H9 (cell line): ENCODE results near the gene REG4. TPM values are rescaled to one million over a fixed set of nuclear protein-coding genes. Genes with fewer than 3 reads are reported as not detected.

ENCODE experiments used
- DNase-seq: peaks from one replicate; pipeline ENCODE4 v3.0.0-alpha.2; 2017
- H2AFZ ChIP-seq: one replicate; pipeline ENCODE4 v1.6.1; 2013; ENCODE audit warnings: mild to moderate bottlenecking, low read length, control low read depth, moderate library complexity
- H2AK5ac ChIP-seq: 2 replicates; pipeline ENCODE4 v1.6.1; 2013; ENCODE audit warnings: low read length, control low read depth, mixed read lengths; ENCODE audit not compliant: insufficient read length
- H2BK120ac ChIP-seq: one replicate; pipeline ENCODE4 v1.6.1; 2013; ENCODE audit warnings: low read depth, mild to moderate bottlenecking, low read length, control low read depth, inconsistent platforms; ENCODE audit not compliant: poor library complexity, severe bottlenecking
- H2BK12ac ChIP-seq: 2 replicates; pipeline ENCODE4 v1.6.1; 2013; ENCODE audit warnings: low read length, control low read depth, mixed read lengths, low read depth; ENCODE audit not compliant: insufficient read length
- H2BK15ac ChIP-seq: 2 replicates; pipeline ENCODE4 v1.6.1; 2013; ENCODE audit warnings: low read depth, low read length, control low read depth
- H2BK20ac ChIP-seq: one replicate; pipeline ENCODE4 v1.6.1; 2013; ENCODE audit warnings: low read depth, mild to moderate bottlenecking, low read length, control low read depth, inconsistent platforms; ENCODE audit not compliant: poor library complexity, severe bottlenecking
- H2BK5ac ChIP-seq: 2 replicates; pipeline ENCODE4 v1.6.1; 2013; ENCODE audit warnings: low read length, control low read depth, mixed read lengths; ENCODE audit not compliant: insufficient read length
- H3K14ac ChIP-seq: 2 replicates; pipeline ENCODE4 v1.6.1; 2013; ENCODE audit warnings: low read length, control low read depth; ENCODE audit not compliant: insufficient read depth
- H3K18ac ChIP-seq: 2 replicates; pipeline ENCODE4 v1.6.1; 2013; ENCODE audit warnings: low read depth, mild to moderate bottlenecking, mixed read lengths, low read length, control low read depth; ENCODE audit not compliant: insufficient read length
- H3K23ac ChIP-seq: 2 replicates; pipeline ENCODE4 v1.6.1; 2013; ENCODE audit warnings: low read length, control low read depth, mixed read lengths, low read depth; ENCODE audit not compliant: insufficient read length
- H3K23me2 ChIP-seq: 2 replicates; pipeline ENCODE4 v1.6.1; 2013; ENCODE audit warnings: low read depth, mild to moderate bottlenecking, mixed read lengths, low read length, control low read depth; ENCODE audit not compliant: insufficient read length, poor library complexity, severe bottlenecking
- H3K27ac ChIP-seq: 2 replicates; pipeline ENCODE4 v1.5.1; 2013; ENCODE audit warnings: low read length, control low read depth, mixed read lengths, low read depth; ENCODE audit not compliant: insufficient read length
- H3K27me3 ChIP-seq: 2 replicates; pipeline ENCODE4 v1.6.1; 2013; ENCODE audit warnings: low read length, control low read depth, inconsistent platforms; ENCODE audit not compliant: insufficient read depth
- H3K4ac ChIP-seq: 2 replicates; pipeline ENCODE4 v1.6.1; 2013; ENCODE audit warnings: low read depth, mild to moderate bottlenecking, control low read depth, inconsistent platforms, low read length, moderate library complexity
- H3K4me1 ChIP-seq: 2 replicates; pipeline ENCODE4 v1.6.1; 2013; ENCODE audit warnings: low read length, control low read depth, inconsistent platforms; ENCODE audit not compliant: insufficient read depth
- H3K4me2 ChIP-seq: 2 replicates; pipeline ENCODE4 v1.6.1; 2013; ENCODE audit warnings: low read length, control low read depth, mixed read lengths; ENCODE audit not compliant: insufficient read length, insufficient read depth
- H3K56ac ChIP-seq: 2 replicates; pipeline ENCODE4 v1.6.1; 2013; ENCODE audit warnings: low read depth, mild to moderate bottlenecking, mixed read lengths, low read length, control low read depth; ENCODE audit not compliant: insufficient read length
- H3K79me1 ChIP-seq: 2 replicates; pipeline ENCODE4 v1.6.1; 2013; ENCODE audit warnings: low read depth, mild to moderate bottlenecking, moderate library complexity, low read length, control low read depth, inconsistent platforms; ENCODE audit not compliant: insufficient read depth, poor library complexity, severe bottlenecking
- H3K79me2 ChIP-seq: 2 replicates; pipeline ENCODE4 v1.6.1; 2013; ENCODE audit warnings: low read length, control low read depth, inconsistent platforms; ENCODE audit not compliant: insufficient read depth
- H3K9ac ChIP-seq: 2 replicates; pipeline ENCODE4 v1.6.1; 2013; ENCODE audit warnings: low read length, control low read depth, mixed read lengths; ENCODE audit not compliant: insufficient read length; ENCODE audit errors: extremely low read depth
- H3K9me3 ChIP-seq: one replicate; pipeline ENCODE4 v1.6.1; 2013; ENCODE audit warnings: low read depth, low read length, inconsistent platforms; ENCODE audit not compliant: control insufficient read depth
- H3T11ph ChIP-seq: one replicate; pipeline ENCODE4 v1.6.1; 2013; ENCODE audit warnings: mild to moderate bottlenecking, low read length, control low read depth, inconsistent platforms
- H4K20me1 ChIP-seq: one replicate; pipeline ENCODE4 v1.6.1; 2013; ENCODE audit not compliant: control insufficient read depth, insufficient read length, insufficient read depth
- H4K5ac ChIP-seq: 2 replicates; pipeline ENCODE4 v1.6.1; 2013; ENCODE audit warnings: low read depth, mild to moderate bottlenecking, mixed read lengths, low read length, control low read depth; ENCODE audit not compliant: insufficient read length
- H4K8ac ChIP-seq: replicated peaks from 2 replicates; pipeline ENCODE4 v1.6.1; 2013; ENCODE audit warnings: low read length, control low read depth, mixed read lengths, low read depth; ENCODE audit not compliant: insufficient read length
- H4K91ac ChIP-seq: 2 replicates; pipeline ENCODE4 v1.6.1; 2013; ENCODE audit warnings: low read depth, mild to moderate bottlenecking, moderate library complexity, mixed read lengths, low read length, control low read depth; ENCODE audit not compliant: insufficient read length
- H3K27ac Mint-ChIP-seq, 3 experiments: 2 replicates in 2 of 3; 3 replicates in 1 of 3; pipeline ENCODE4 v1.8.0; 2020 to 2021; ENCODE audit warnings: mixed read lengths in 3 of 3, mild to moderate bottlenecking in 1 of 3, moderate library complexity in 1 of 3
- H3K27me3 Mint-ChIP-seq: 2 replicates; pipeline ENCODE4 v1.8.0; 2021; ENCODE audit warnings: low read depth, mild to moderate bottlenecking, moderate library complexity, mixed read lengths
- H3K36me3 Mint-ChIP-seq, 3 experiments: 2 replicates in 2 of 3; 3 replicates in 1 of 3; pipeline ENCODE4 v1.8.0; 2020 to 2021; ENCODE audit warnings: low read depth in 3 of 3, mixed read lengths in 3 of 3; ENCODE audit not compliant: insufficient read depth in 1 of 3
- H3K4me1 Mint-ChIP-seq, 2 experiments: 2 replicates each; pipeline ENCODE4 v1.8.0; 2020; ENCODE audit warnings: mixed read lengths in 2 of 2
- H3K4me3 Mint-ChIP-seq, 2 experiments: 2 replicates in 1 of 2; 3 replicates in 1 of 2; pipeline ENCODE4 v1.8.0; 2020 to 2021; ENCODE audit warnings: mild to moderate bottlenecking in 2 of 2, mixed read lengths in 2 of 2, moderate library complexity in 1 of 2
- H3K9me3 Mint-ChIP-seq, 2 experiments: 2 replicates in 1 of 2; 3 replicates in 1 of 2; pipeline ENCODE4 v1.8.0; 2020; ENCODE audit warnings: mild to moderate bottlenecking in 2 of 2, mixed read lengths in 2 of 2, moderate library complexity in 1 of 2
- WGBS: extraction: QIAGEN DNeasy Blood & Tissue Kit; methylation state at CpG from one replicate; pipeline ENCODE4 v1.1.7; 2013; ENCODE audit warnings: missing lambda C conversion rate, low lambda C conversion rate, mixed read lengths; ENCODE audit not compliant: insufficient read length; ENCODE audit errors: extremely low coverage; 5-methylcytosine and 5-hydroxymethylcytosine counted together
- total RNA-seq: library from RNA; stranded (reverse); gene quantifications from 2 replicates; pipeline ENCODE4 v1.2.1, GENCODE V29; 2021
- TF ChIP-seq, protein P1 (sequence below): fragments of 200-600 bp; sonication (generic); conservative IDR thresholded peaks from 3 replicates; pipeline ENCODE4 v1.8.0; 2021; ENCODE audit warnings: antibody characterized with exemption, mild to moderate bottlenecking

REG4 gene
- total RNA-seq, 1 experiment from 2014 or later, result not detected

DNA sequence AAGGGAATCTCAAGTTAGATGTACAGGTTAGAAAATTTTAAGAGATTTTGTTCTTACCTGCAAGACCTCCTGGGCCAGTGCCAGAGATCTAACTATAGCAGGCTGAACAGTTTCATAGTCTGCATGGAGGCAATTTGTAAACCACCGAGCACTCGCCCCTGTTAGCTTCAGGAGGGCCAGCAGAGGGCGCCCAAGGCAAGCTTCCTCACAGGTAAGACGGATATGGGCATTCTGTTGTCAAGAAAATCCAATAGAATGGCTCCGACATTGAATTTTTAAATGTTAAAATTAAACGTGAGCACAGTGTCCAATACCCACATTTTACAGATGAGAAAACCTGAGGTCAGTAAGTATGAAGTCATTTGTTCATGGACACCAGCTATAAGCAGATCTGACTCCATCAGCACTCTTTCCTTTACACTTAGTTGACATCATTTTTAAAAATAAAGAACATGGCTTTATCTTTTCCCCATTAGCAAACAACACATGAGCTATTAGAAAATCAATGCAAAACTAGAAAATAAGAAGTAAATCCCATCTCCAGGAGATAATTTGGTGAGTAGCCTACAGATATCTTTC is 2.2 kb downstream of the REG4 start:
- Histone ChIP-seq H3K27ac (no peak overlapping the region), H3T11ph (no peak overlapping the region), H3K4me2 (no peak overlapping the region), H3K4me1 (no peaks in the 10 kb centered on the region), H3K79me2 (no peaks in the 10 kb centered on the region), H4K91ac (no peak overlapping the region), H3K18ac (no peak overlapping the region), H3K14ac (no peak overlapping the region), H2BK15ac (no peak overlapping the region), H2BK12ac (no peak overlapping the region), H3K27me3 (no peaks in the 10 kb centered on the region), H3K9ac (no peak overlapping the region), H3K23ac (no peak overlapping the region), H2BK20ac (no peak overlapping the region), H3K79me1 (no peaks in the 10 kb centered on the region), H3K56ac (no peak overlapping the region), H4K8ac (no peak overlapping the region), H3K23me2 (no peaks in the 10 kb centered on the region), H2AFZ (peak overlapping the region; percentile 97), H4K20me1 (no peaks in the 10 kb centered on the region), H3K4ac (no peak overlapping the region), H2BK120ac (no peak overlapping the region), H2BK5ac (no peak overlapping the region), H4K5ac (no peak overlapping the region), H2AK5ac (no peak overlapping the region), H3K9me3 (peaks cover 4% of the 10 kb centered on the region)
- H3K36me3 Mint-ChIP-seq, result no peaks in the 10 kb centered on the region
- H3K9me3 Mint-ChIP-seq, result no peaks in the 10 kb centered on the region
- H3K4me1 Mint-ChIP-seq, result peaks cover 3 to 4% of the 10 kb centered on the region in 2 experiments; a peak in 2 of 4 replicates
- no peak overlapping the region for H3K27ac Mint-ChIP-seq
- TF ChIP-seq, protein P1, sequence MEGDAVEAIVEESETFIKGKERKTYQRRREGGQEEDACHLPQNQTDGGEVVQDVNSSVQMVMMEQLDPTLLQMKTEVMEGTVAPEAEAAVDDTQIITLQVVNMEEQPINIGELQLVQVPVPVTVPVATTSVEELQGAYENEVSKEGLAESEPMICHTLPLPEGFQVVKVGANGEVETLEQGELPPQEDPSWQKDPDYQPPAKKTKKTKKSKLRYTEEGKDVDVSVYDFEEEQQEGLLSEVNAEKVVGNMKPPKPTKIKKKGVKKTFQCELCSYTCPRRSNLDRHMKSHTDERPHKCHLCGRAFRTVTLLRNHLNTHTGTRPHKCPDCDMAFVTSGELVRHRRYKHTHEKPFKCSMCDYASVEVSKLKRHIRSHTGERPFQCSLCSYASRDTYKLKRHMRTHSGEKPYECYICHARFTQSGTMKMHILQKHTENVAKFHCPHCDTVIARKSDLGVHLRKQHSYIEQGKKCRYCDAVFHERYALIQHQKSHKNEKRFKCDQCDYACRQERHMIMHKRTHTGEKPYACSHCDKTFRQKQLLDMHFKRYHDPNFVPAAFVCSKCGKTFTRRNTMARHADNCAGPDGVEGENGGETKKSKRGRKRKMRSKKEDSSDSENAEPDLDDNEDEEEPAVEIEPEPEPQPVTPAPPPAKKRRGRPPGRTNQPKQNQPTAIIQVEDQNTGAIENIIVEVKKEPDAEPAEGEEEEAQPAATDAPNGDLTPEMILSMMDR, result peak; percentile 93
- peak; percentile 75 for DNase-seq
- no peak overlapping the region for H3K4me3 Mint-ChIP-seq
- peaks cover 17% of the 10 kb centered on the region; the same call in 1 of the 2 replicates for H3K27me3 Mint-ChIP-seq
- no CpG with 5 or more reads among the region's 6 CpGs for WGBS
